H9 (cell line): Measurements from ENCODE around the gene SIPA1L3. TPM values are rescaled to one million over a fixed set of nuclear protein-coding genes. Genes with fewer than 3 reads are reported as not detected.
A peak's percentile ranks its signal among the peaks of the same experiment; 100 is the strongest.

Experiments used
- DNase-seq: peaks from one replicate; pipeline ENCODE4 v3.0.0-alpha.2; 2017
- H2AFZ ChIP-seq: one replicate; pipeline ENCODE4 v1.6.1; 2013; ENCODE audit warnings: mild to moderate bottlenecking, low read length, control low read depth, moderate library complexity
- H2AK5ac ChIP-seq: 2 replicates; pipeline ENCODE4 v1.6.1; 2013; ENCODE audit warnings: low read length, control low read depth, mixed read lengths; ENCODE audit not compliant: insufficient read length
- H2BK120ac ChIP-seq: one replicate; pipeline ENCODE4 v1.6.1; 2013; ENCODE audit warnings: low read depth, mild to moderate bottlenecking, low read length, control low read depth, inconsistent platforms; ENCODE audit not compliant: poor library complexity, severe bottlenecking
- H2BK12ac ChIP-seq: 2 replicates; pipeline ENCODE4 v1.6.1; 2013; ENCODE audit warnings: low read length, control low read depth, mixed read lengths, low read depth; ENCODE audit not compliant: insufficient read length
- H2BK15ac ChIP-seq: 2 replicates; pipeline ENCODE4 v1.6.1; 2013; ENCODE audit warnings: low read depth, low read length, control low read depth
- H2BK20ac ChIP-seq: one replicate; pipeline ENCODE4 v1.6.1; 2013; ENCODE audit warnings: low read depth, mild to moderate bottlenecking, low read length, control low read depth, inconsistent platforms; ENCODE audit not compliant: poor library complexity, severe bottlenecking
- H2BK5ac ChIP-seq: 2 replicates; pipeline ENCODE4 v1.6.1; 2013; ENCODE audit warnings: low read length, control low read depth, mixed read lengths; ENCODE audit not compliant: insufficient read length
- H3K14ac ChIP-seq: 2 replicates; pipeline ENCODE4 v1.6.1; 2013; ENCODE audit warnings: low read length, control low read depth; ENCODE audit not compliant: insufficient read depth
- H3K18ac ChIP-seq: 2 replicates; pipeline ENCODE4 v1.6.1; 2013; ENCODE audit warnings: low read depth, mild to moderate bottlenecking, mixed read lengths, low read length, control low read depth; ENCODE audit not compliant: insufficient read length
- H3K23ac ChIP-seq: 2 replicates; pipeline ENCODE4 v1.6.1; 2013; ENCODE audit warnings: low read length, control low read depth, mixed read lengths, low read depth; ENCODE audit not compliant: insufficient read length
- H3K23me2 ChIP-seq: 2 replicates; pipeline ENCODE4 v1.6.1; 2013; ENCODE audit warnings: low read depth, mild to moderate bottlenecking, mixed read lengths, low read length, control low read depth; ENCODE audit not compliant: insufficient read length, poor library complexity, severe bottlenecking
- H3K27ac ChIP-seq: 2 replicates; pipeline ENCODE4 v1.5.1; 2013; ENCODE audit warnings: low read length, control low read depth, mixed read lengths, low read depth; ENCODE audit not compliant: insufficient read length
- H3K27me3 ChIP-seq: 2 replicates; pipeline ENCODE4 v1.6.1; 2013; ENCODE audit warnings: low read length, control low read depth, inconsistent platforms; ENCODE audit not compliant: insufficient read depth
- H3K4ac ChIP-seq: 2 replicates; pipeline ENCODE4 v1.6.1; 2013; ENCODE audit warnings: low read depth, mild to moderate bottlenecking, control low read depth, inconsistent platforms, low read length, moderate library complexity
- H3K4me1 ChIP-seq: 2 replicates; pipeline ENCODE4 v1.6.1; 2013; ENCODE audit warnings: low read length, control low read depth, inconsistent platforms; ENCODE audit not compliant: insufficient read depth
- H3K4me2 ChIP-seq: 2 replicates; pipeline ENCODE4 v1.6.1; 2013; ENCODE audit warnings: low read length, control low read depth, mixed read lengths; ENCODE audit not compliant: insufficient read length, insufficient read depth
- H3K56ac ChIP-seq: 2 replicates; pipeline ENCODE4 v1.6.1; 2013; ENCODE audit warnings: low read depth, mild to moderate bottlenecking, mixed read lengths, low read length, control low read depth; ENCODE audit not compliant: insufficient read length
- H3K79me1 ChIP-seq: 2 replicates; pipeline ENCODE4 v1.6.1; 2013; ENCODE audit warnings: low read depth, mild to moderate bottlenecking, moderate library complexity, low read length, control low read depth, inconsistent platforms; ENCODE audit not compliant: insufficient read depth, poor library complexity, severe bottlenecking
- H3K79me2 ChIP-seq: 2 replicates; pipeline ENCODE4 v1.6.1; 2013; ENCODE audit warnings: low read length, control low read depth, inconsistent platforms; ENCODE audit not compliant: insufficient read depth
- H3K9ac ChIP-seq: 2 replicates; pipeline ENCODE4 v1.6.1; 2013; ENCODE audit warnings: low read length, control low read depth, mixed read lengths; ENCODE audit not compliant: insufficient read length; ENCODE audit errors: extremely low read depth
- H3K9me3 ChIP-seq: one replicate; pipeline ENCODE4 v1.6.1; 2013; ENCODE audit warnings: low read depth, low read length, inconsistent platforms; ENCODE audit not compliant: control insufficient read depth
- H3T11ph ChIP-seq: one replicate; pipeline ENCODE4 v1.6.1; 2013; ENCODE audit warnings: mild to moderate bottlenecking, low read length, control low read depth, inconsistent platforms
- H4K20me1 ChIP-seq: one replicate; pipeline ENCODE4 v1.6.1; 2013; ENCODE audit not compliant: control insufficient read depth, insufficient read length, insufficient read depth
- H4K5ac ChIP-seq: 2 replicates; pipeline ENCODE4 v1.6.1; 2013; ENCODE audit warnings: low read depth, mild to moderate bottlenecking, mixed read lengths, low read length, control low read depth; ENCODE audit not compliant: insufficient read length
- H4K8ac ChIP-seq: replicated peaks from 2 replicates; pipeline ENCODE4 v1.6.1; 2013; ENCODE audit warnings: low read length, control low read depth, mixed read lengths, low read depth; ENCODE audit not compliant: insufficient read length
- H4K91ac ChIP-seq: 2 replicates; pipeline ENCODE4 v1.6.1; 2013; ENCODE audit warnings: low read depth, mild to moderate bottlenecking, moderate library complexity, mixed read lengths, low read length, control low read depth; ENCODE audit not compliant: insufficient read length
- H3K27ac Mint-ChIP-seq, 3 experiments: 2 replicates in 2 of 3; 3 replicates in 1 of 3; pipeline ENCODE4 v1.8.0; 2020 to 2021; ENCODE audit warnings: mixed read lengths in 3 of 3, mild to moderate bottlenecking in 1 of 3, moderate library complexity in 1 of 3
- H3K27me3 Mint-ChIP-seq: 2 replicates; pipeline ENCODE4 v1.8.0; 2021; ENCODE audit warnings: low read depth, mild to moderate bottlenecking, moderate library complexity, mixed read lengths
- H3K36me3 Mint-ChIP-seq, 3 experiments: 2 replicates in 2 of 3; 3 replicates in 1 of 3; pipeline ENCODE4 v1.8.0; 2020 to 2021; ENCODE audit warnings: low read depth in 3 of 3, mixed read lengths in 3 of 3; ENCODE audit not compliant: insufficient read depth in 1 of 3
- H3K4me1 Mint-ChIP-seq, 2 experiments: 2 replicates each; pipeline ENCODE4 v1.8.0; 2020; ENCODE audit warnings: mixed read lengths in 2 of 2
- H3K4me3 Mint-ChIP-seq, 2 experiments: 2 replicates in 1 of 2; 3 replicates in 1 of 2; pipeline ENCODE4 v1.8.0; 2020 to 2021; ENCODE audit warnings: mild to moderate bottlenecking in 2 of 2, mixed read lengths in 2 of 2, moderate library complexity in 1 of 2
- H3K9me3 Mint-ChIP-seq, 2 experiments: 2 replicates in 1 of 2; 3 replicates in 1 of 2; pipeline ENCODE4 v1.8.0; 2020; ENCODE audit warnings: mild to moderate bottlenecking in 2 of 2, mixed read lengths in 2 of 2, moderate library complexity in 1 of 2
- WGBS: extraction: QIAGEN DNeasy Blood & Tissue Kit; methylation state at CpG from one replicate; pipeline ENCODE4 v1.1.7; 2013; ENCODE audit warnings: missing lambda C conversion rate, low lambda C conversion rate, mixed read lengths; ENCODE audit not compliant: insufficient read length; ENCODE audit errors: extremely low coverage; 5-methylcytosine and 5-hydroxymethylcytosine counted together
- total RNA-seq: library from RNA; stranded (reverse); gene quantifications from 2 replicates; pipeline ENCODE4 v1.2.1, GENCODE V29; 2021
- TF ChIP-seq, protein P1 (sequence below): fragments of 200-600 bp; sonication (generic); conservative IDR thresholded peaks from 3 replicates; pipeline ENCODE4 v1.8.0; 2021; ENCODE audit warnings: antibody characterized with exemption, mild to moderate bottlenecking

The SIPA1L3 gene
- total RNA-seq, 1 experiment from 2014 or later = 40.1 TPM

DNA sequence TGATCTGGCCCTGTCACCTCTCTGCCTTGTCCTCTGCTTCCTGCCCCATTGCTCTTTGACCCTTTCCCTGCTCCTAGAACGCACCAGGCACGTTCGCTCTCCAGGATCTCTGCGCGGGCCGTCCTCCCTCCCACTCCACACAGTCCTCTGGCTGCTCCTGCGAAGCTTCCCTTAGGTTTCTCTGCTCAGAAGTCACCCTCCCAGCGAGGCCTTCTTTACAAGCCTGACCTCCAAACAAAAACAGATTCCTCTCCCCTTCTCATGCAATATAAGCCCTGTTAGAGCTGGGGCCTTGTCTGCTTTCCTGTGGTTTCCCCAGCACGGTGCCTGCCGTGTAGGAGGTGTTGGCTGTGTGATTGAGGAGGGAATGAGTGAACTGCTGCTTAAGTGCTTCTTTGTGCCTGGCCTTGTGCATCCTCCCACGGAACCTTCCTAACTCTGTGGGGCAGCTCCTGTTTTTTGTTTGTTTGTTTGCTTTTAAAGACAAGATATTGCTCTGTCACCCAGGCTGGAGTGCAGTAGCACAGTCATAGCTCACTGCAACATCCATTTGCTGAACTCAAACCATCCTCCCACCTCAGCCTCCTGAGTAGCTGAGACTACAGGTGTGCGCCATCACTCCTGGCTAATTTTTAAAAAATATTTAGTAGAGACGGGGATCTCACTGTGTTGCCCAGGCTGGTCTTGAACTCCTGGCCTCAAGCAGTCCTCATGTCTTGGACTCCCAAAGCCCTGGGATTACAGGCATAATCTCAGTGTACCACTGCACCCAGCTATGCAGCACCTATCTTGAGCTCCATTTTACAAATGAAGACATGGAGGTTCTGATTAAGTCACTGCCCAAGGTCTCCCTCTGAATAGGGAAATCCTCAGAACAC is 82.0 kb downstream of the SIPA1L3 start:
- Histone ChIP-seq H2BK15ac (no peak overlapping the region), H3K4me1 (peaks cover 16% of the 10 kb centered on the region; the same call in 1 of the 2 replicates), H2BK12ac (peak overlapping the region; percentile 51), H3K4ac (no peak overlapping the region), H2BK120ac (no peak overlapping the region), H2BK5ac (no peak overlapping the region), H3K79me1 (no peaks in the 10 kb centered on the region), H3K9me3 (no peaks in the 10 kb centered on the region), H3K14ac (0 out of 2 replicates have a peak overlapping the region, but pooled peaks have one; percentile 38), H2BK20ac (no peak overlapping the region), H3K18ac (no peak overlapping the region), H2AK5ac (no peak overlapping the region), H4K5ac (peak overlapping the region; percentile 3), H2AFZ (no peak overlapping the region), H3K27me3 (no peaks in the 10 kb centered on the region), H3K79me2 (no peaks in the 10 kb centered on the region; the same call in 1 of the 2 replicates), H3T11ph (no peak overlapping the region), H3K23me2 (no peaks in the 10 kb centered on the region), H4K91ac (no peak overlapping the region), H3K23ac (no peak overlapping the region), H3K27ac (peak overlapping the region; percentile 26), H4K20me1 (no peaks in the 10 kb centered on the region), H3K9ac (no peak overlapping the region), H3K4me2 (no peak overlapping the region), H3K56ac (no peak overlapping the region), H4K8ac (no peak overlapping the region)
- peak; percentile 65 for DNase-seq
- H3K4me3 Mint-ChIP-seq = peak overlapping the region; percentile 35 to 47; a peak in 3 of 5 replicates
- 0 out of 7 replicates have a peak, but pooled peaks cover 0 to 3% (median 0%) of the 10 kb centered on the region in 3 experiments for H3K36me3 Mint-ChIP-seq
- H3K27ac Mint-ChIP-seq = peak overlapping the region; percentile 97 to 100 (median 98)
- H3K9me3 Mint-ChIP-seq = peaks cover 0 to under 1% of the 10 kb centered on the region in 2 experiments; a peak in 2 of 5 replicates
- no peaks in the 10 kb centered on the region for H3K27me3 Mint-ChIP-seq
- H3K4me1 Mint-ChIP-seq = peaks cover 56 to 66% of the 10 kb centered on the region in 2 experiments
- WGBS = no CpG with 5 or more reads among the region's 13 CpGs
- TF ChIP-seq, protein P1, sequence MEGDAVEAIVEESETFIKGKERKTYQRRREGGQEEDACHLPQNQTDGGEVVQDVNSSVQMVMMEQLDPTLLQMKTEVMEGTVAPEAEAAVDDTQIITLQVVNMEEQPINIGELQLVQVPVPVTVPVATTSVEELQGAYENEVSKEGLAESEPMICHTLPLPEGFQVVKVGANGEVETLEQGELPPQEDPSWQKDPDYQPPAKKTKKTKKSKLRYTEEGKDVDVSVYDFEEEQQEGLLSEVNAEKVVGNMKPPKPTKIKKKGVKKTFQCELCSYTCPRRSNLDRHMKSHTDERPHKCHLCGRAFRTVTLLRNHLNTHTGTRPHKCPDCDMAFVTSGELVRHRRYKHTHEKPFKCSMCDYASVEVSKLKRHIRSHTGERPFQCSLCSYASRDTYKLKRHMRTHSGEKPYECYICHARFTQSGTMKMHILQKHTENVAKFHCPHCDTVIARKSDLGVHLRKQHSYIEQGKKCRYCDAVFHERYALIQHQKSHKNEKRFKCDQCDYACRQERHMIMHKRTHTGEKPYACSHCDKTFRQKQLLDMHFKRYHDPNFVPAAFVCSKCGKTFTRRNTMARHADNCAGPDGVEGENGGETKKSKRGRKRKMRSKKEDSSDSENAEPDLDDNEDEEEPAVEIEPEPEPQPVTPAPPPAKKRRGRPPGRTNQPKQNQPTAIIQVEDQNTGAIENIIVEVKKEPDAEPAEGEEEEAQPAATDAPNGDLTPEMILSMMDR = no peak
